Activated T-cell treated with anti-CD3 and anti-CD28 coated beads for 4 hours (primary cell): ENCODE results near the gene PPP3CA.
"Not testable (repeated sequence)": the region's sequence is repeated elsewhere in the genome, so short reads cannot be mapped to it uniquely, and the experiment has no call there.

ENCODE experiments used
- DNase-seq: peaks from one replicate; pipeline ENCODE4 v3.0.0-alpha.2; 2020

The PPP3CA gene

GRCh38 chr4:101201421-101201820 lies 145.9 kb downstream of the PPP3CA start:
- no peak for DNase-seq

- DNase-seq: no peak
Observed at GRCh38 chr4:101200561-101200960, 146.8 kb downstream of the PPP3CA start.

GRCh38 chr4:101199507-101200285 lies 147.6 kb downstream of the PPP3CA start:
- DNase-seq: no peak

GRCh38 chr4:101198682-101199339 lies 148.5 kb downstream of the PPP3CA start:
- no peak for DNase-seq

- no peak for DNase-seq
Observed at GRCh38 chr4:101197350-101197749, 150.0 kb downstream of the PPP3CA start.

GRCh38 chr4:101192244-101192643 lies 155.1 kb downstream of the PPP3CA start:
- no peak for DNase-seq

- no peak for DNase-seq
Observed at GRCh38 chr4:101191302-101192098, 155.8 kb downstream of the PPP3CA start.

GRCh38 chr4:101190751-101191150 lies 156.6 kb downstream of the PPP3CA start:
- DNase-seq: no peak

GRCh38 chr4:101188906-101189305 lies 158.4 kb downstream of the PPP3CA start:
- DNase-seq: no peak

GRCh38 chr4:101187841-101188240 lies 159.5 kb downstream of the PPP3CA start:
- no peak for DNase-seq

GRCh38 chr4:101186567-101187184 lies 160.7 kb downstream of the PPP3CA start:
- DNase-seq: no peak

GRCh38 chr4:101184668-101185067 lies 162.7 kb downstream of the PPP3CA start:
- no peak for DNase-seq

- DNase-seq: no peak
Observed at GRCh38 chr4:101183666-101184373, 163.5 kb downstream of the PPP3CA start.

GRCh38 chr4:101183221-101183620 lies 164.1 kb downstream of the PPP3CA start:
- no peak for DNase-seq

GRCh38 chr4:101182688-101183087 lies 164.6 kb downstream of the PPP3CA start:
- DNase-seq: not testable (repeated sequence)

GRCh38 chr4:101178731-101179130 lies 168.6 kb downstream of the PPP3CA start:
- no peak for DNase-seq

- DNase-seq: no peak
Observed at GRCh38 chr4:101177154-101177553, 170.2 kb downstream of the PPP3CA start.

- DNase-seq: no peak
Observed at GRCh38 chr4:101175896-101176676, 171.2 kb downstream of the PPP3CA start.

GRCh38 chr4:101174679-101175345 lies 172.5 kb downstream of the PPP3CA start:
- DNase-seq: no peak

GRCh38 chr4:101172369-101172768 lies 175.0 kb downstream of the PPP3CA start:
- no peak for DNase-seq

GRCh38 chr4:101171747-101172146 lies 175.6 kb downstream of the PPP3CA start:
- no peak for DNase-seq
